Measurements from ENCODE around the gene ZNF335. TPM values are rescaled to one million over a fixed set of nuclear protein-coding genes. Genes with fewer than 3 reads are reported as not detected.

ZNF335 gene
- total and polyA plus RNA-seq, 2 of the 13 experiments (the other 11 are each of a cell fraction or from before 2014, with no cell fraction given) = 9.7 to 13.7 TPM

DNA sequence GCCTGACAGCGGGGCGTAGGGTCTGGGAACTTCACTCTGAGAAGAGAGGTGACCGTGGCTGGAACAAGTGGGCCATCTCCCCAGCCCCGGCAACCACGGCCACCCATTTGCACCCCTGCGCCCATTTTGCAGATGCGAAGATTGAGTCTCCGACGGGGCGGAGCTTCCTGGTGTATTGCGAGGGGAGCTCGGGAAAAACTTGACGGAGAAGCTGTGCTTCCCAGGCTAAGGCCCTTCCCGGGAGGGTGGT lies 653 bp downstream of the ZNF335 start (continued):
- no peak for TF ChIP-seq ZNF124 (CRISPR knock-in tag; IDR thresholded peaks at IDR 0.05)
- TF ChIP-seq KLF15 (CRISPR knock-in tag; IDR thresholded peaks at IDR 0.05; ENCODE audit: borderline replicate concordance) = 0 out of 2 replicates have a peak, but pooled peaks have one; percentile 3
- TF ChIP-seq KLF6 (CRISPR knock-in tag; IDR thresholded peaks at IDR 0.05) = no peak
- no peak for TF ChIP-seq ATF7 (IDR thresholded peaks at IDR 0.05)
- no peak for TF ChIP-seq ATF7 (CRISPR knock-in tag; IDR thresholded peaks at IDR 0.05)
- no peak for TF ChIP-seq IRF1 (CRISPR knock-in tag; IDR thresholded peaks at IDR 0.05; ENCODE audit: low read depth)
- peak; percentile 80; the same call in 1 of the 2 replicates for TF ChIP-seq SSRP1 (CRISPR knock-in tag; IDR thresholded peaks at IDR 0.05)
- TF ChIP-seq, protein P1, sequence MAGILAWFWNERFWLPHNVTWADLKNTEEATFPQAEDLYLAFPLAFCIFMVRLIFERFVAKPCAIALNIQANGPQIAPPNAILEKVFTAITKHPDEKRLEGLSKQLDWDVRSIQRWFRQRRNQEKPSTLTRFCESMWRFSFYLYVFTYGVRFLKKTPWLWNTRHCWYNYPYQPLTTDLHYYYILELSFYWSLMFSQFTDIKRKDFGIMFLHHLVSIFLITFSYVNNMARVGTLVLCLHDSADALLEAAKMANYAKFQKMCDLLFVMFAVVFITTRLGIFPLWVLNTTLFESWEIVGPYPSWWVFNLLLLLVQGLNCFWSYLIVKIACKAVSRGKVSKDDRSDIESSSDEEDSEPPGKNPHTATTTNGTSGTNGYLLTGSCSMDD (CRISPR knock-in tag; IDR thresholded peaks at IDR 0.05) = peak; percentile 8; the same call in 1 of the 2 replicates
- no peak for TF ChIP-seq ZNF776 (CRISPR knock-in tag; IDR thresholded peaks at IDR 0.05)
- no peak for TF ChIP-seq CHD2 (IDR thresholded peaks at IDR 0.05; ENCODE audit: low read depth, low read length)
- TF ChIP-seq, protein P2, sequence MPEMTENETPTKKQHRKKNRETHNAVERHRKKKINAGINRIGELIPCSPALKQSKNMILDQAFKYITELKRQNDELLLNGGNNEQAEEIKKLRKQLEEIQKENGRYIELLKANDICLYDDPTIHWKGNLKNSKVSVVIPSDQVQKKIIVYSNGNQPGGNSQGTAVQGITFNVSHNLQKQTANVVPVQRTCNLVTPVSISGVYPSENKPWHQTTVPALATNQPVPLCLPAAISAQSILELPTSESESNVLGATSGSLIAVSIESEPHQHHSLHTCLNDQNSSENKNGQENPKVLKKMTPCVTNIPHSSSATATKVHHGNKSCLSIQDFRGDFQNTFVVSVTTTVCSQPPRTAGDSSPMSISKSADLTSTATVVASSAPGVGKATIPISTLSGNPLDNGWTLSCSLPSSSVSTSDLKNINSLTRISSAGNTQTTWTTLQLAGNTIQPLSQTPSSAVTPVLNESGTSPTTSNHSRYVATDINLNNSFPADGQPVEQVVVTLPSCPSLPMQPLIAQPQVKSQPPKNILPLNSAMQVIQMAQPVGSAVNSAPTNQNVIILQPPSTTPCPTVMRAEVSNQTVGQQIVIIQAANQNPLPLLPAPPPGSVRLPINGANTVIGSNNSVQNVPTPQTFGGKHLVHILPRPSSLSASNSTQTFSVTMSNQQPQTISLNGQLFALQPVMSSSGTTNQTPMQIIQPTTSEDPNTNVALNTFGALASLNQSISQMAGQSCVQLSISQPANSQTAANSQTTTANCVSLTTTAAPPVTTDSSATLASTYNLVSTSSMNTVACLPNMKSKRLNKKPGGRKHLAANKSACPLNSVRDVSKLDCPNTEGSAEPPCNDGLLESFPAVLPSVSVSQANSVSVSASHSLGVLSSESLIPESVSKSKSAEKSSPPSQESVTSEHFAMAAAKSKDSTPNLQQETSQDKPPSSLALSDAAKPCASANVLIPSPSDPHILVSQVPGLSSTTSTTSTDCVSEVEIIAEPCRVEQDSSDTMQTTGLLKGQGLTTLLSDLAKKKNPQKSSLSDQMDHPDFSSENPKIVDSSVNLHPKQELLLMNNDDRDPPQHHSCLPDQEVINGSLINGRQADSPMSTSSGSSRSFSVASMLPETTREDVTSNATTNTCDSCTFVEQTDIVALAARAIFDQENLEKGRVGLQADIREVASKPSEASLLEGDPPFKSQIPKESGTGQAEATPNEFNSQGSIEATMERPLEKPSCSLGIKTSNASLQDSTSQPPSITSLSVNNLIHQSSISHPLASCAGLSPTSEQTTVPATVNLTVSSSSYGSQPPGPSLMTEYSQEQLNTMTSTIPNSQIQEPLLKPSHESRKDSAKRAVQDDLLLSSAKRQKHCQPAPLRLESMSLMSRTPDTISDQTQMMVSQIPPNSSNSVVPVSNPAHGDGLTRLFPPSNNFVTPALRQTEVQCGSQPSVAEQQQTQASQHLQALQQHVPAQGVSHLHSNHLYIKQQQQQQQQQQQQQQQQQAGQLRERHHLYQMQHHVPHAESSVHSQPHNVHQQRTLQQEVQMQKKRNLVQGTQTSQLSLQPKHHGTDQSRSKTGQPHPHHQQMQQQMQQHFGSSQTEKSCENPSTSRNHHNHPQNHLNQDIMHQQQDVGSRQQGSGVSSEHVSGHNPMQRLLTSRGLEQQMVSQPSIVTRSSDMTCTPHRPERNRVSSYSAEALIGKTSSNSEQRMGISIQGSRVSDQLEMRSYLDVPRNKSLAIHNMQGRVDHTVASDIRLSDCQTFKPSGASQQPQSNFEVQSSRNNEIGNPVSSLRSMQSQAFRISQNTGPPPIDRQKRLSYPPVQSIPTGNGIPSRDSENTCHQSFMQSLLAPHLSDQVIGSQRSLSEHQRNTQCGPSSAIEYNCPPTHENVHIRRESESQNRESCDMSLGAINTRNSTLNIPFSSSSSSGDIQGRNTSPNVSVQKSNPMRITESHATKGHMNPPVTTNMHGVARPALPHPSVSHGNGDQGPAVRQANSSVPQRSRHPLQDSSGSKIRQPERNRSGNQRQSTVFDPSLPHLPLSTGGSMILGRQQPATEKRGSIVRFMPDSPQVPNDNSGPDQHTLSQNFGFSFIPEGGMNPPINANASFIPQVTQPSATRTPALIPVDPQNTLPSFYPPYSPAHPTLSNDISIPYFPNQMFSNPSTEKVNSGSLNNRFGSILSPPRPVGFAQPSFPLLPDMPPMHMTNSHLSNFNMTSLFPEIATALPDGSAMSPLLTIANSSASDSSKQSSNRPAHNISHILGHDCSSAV (CRISPR knock-in tag; IDR thresholded peaks at IDR 0.05; ENCODE audit: borderline replicate concordance) = no peak
- TF ChIP-seq ATAD3A (CRISPR knock-in tag; IDR thresholded peaks at IDR 0.05) = no peak
- no peak for TF ChIP-seq GATAD2A (CRISPR knock-in tag; IDR thresholded peaks at IDR 0.05)
- peak; percentile 90 for TF ChIP-seq ZNF24 (IDR thresholded peaks at IDR 0.05)
- TF ChIP-seq EED (CRISPR knock-in tag; IDR thresholded peaks at IDR 0.05) = no peak; the same call in 1 of the 2 replicates
- no peak for TF ChIP-seq TCF7L2 (IDR thresholded peaks at IDR 0.05; ENCODE audit: low read depth, low read length)
- TF ChIP-seq ZNF33A (CRISPR knock-in tag; IDR thresholded peaks at IDR 0.05; ENCODE audit: borderline replicate concordance) = no peak
- TF ChIP-seq ZBTB7B (CRISPR knock-in tag; IDR thresholded peaks at IDR 0.05) = no peak

Measured in HepG2 (cell line).